HG03108 (cell line): Measurements from ENCODE around the gene MDP1.
A peak's percentile ranks its signal among the peaks of the same experiment; 100 is the strongest.

ENCODE experiments used
- ATAC-seq: cut with Tn5 transposase; IDR thresholded peaks from one replicate; pipeline ENCODE4 v1.9.1; 2021; ENCODE audit warnings: moderate library complexity; ENCODE audit not compliant: unreplicated experiment

The MDP1 gene

DNA sequence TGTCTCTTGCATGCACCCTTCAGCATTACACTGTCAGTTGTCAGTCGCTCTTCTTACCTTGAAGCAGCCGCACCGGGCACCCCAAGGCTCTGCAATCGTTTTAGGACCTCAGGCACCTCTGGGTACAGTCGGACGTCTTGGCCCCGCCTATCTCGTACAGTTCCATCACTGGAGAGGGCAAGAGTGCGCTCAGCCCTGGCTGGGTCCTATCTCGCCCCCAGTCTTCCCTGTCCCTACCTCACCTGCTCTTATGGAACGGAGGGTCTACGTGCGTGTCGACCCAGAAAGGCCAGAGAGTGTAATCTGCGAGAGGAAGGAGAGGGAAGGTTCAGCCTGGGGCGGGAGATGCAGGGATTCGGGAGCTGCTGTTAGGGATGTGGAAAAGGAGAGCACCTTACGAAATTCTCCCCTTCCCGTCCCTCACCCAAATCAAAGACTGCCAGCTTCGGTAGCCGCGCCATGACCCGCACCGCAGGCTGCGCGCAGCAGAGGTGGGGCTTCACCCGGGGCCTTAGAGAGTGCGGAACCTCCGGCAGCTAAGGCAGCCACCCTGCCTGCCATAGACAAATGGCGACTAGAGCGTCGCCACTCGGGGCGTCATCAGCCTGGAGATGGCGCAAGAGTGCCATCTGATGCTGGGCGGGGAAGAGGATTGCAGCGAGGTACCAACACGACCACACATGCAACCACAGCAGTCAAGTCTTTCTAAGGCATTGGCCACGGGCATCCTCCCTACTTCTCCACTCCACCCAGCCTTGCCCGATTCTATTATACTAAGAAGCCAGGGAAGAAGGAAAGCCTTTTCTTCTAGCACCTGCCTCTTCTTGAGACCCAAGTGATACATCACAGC is at the start of gene MDP1:
TSS of gene MDP1 (minus strand) at position 572 of the 850 bp plus-strand sequence. CDS start at position 461, 111 bp downstream.
- ATAC-seq, result peak; percentile 62

DNA sequence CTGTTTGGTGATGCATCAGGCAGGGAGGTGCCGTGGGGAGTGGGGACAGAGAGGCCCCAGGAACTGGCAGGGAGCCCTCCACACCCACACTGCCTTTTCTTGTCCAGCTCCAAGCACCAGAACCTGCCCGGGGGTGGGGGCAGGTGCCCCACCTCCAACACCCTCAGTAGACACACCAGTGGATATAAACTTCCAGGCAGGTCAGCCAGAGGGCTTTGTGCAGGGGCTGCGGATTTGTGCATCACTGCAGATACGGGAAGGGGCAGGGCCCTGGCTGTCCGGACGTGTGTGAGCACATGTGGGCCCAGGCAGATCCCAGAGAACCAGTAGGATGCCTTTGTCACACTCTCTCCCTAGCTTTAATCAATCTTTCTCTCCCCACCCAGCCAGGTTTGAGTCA is 48.4 kb upstream of the MDP1 start:
- ATAC-seq, result no peak

DNA sequence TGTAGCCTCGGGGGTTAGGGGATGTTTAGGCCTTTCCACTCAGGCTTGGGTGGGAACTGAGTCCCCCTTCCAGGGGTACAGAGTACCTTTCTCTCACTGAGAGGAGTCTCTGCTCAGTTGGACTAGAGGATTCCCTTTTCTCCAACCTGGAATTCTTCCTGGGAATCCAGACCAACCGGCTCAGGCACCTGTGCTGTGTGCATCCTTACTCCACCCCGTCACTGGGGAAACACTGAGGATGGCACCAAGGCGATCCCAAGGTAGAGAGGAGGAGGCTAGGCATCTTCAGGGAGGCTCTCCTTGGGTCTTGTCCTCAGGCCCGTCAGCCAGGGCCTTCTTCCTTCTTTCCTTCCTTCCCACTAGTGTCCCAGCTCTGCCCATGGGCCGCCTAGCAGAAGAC is 48.0 kb upstream of the MDP1 start:
- ATAC-seq, result no peak

DNA sequence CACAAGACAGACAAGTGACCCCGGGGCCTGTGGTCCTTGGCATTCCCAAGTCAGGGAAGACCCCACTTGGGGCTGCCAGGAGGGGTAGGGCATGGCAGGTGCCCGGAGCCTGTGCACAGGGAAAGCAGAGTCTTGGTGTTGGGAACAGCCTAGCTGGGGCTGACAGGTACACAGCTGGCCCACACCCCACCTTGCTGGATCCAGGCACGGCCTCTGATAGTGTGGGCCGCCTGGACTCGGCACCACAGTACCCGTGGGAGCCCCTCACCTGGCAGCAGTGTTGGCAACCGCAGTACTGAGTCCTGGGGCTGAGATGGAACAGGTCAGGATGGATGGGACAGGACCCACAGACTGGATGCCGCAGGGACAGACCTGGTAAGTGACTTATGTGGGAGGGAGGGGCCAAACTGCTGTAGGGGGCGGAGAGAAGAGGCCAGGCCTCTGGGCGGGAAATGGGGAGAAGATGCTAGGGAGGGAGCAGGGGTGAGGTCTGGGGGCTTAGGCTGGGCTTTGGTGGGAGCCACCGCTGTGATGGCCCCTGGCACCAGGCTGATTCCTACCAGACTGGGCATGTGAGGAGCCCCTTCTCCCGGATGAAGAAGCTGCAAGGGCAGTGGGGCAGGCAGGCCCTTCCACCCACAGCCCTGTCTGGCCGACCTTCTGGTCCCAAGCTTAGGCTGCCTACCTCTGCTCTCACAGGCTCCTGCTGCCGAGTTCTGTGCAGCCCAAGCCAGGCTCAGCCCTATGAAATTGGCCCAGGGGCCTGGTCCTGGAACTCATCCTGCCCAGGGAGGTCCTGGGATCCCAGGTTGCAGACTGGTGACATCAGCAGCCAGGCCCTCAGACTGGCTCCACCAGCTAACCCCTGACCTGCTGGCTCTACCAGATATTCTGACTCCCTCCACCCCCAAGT is 47.2 kb upstream of the MDP1 start, which contains the start of gene TGM1:
TSS of gene TGM1 (minus strand) at position 357 of the 913 bp plus-strand sequence. CDS start 825 bp downstream, outside the sequence.
- no peak for ATAC-seq

DNA sequence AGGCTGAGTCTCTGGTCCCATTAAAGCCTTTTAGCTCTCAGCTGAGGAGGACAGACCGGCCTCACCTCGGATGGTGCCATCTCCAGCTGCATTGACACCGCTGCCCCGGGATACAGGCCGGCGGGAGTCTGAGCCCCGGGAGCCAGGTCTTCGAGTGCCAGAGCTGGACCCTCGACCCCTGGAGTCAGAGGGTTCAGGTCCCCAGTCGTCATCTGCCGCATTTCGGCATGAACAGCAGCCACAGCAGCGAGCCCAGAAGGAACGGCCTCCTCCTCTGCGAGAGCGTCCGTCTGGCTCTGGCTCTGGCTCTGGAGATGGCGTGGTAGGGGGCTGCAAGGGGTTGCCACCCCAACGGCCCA is 46.1 kb upstream of the MDP1 start:
- no peak for ATAC-seq

DNA sequence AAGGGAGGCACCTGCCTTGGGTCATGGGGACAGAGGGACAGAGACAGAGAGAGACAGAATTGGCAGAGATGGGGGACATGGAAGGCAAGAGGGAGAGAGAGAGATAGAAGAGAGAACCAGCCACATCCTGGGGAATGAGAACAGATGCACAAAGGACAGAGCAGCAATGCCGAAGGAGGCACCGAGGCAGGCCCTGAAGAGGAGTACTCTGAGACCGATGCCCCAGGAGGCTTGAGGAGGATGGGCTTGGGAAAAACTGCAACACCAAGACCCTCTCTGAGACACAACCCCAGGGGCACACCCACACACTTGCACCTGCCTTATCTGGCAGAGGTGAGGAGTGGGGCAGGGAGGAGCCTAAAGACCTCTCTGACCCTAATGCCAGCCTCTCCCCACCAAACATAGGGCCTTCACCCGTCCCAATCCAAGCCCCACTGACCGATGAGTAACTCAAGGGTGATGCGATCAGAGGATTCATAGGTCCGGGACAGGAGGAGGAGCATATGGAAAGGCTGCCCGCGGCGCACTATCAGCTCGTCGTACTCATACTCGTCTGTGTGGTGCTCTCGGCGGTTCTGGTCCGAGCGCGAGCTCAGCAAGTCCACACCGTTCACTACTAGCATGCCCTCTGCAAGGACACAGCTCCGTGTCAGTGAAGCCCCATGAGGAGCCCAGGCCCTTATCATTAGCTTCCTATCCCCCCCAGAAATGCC is 45.5 kb upstream of the MDP1 start:
- ATAC-seq, result no peak

DNA sequence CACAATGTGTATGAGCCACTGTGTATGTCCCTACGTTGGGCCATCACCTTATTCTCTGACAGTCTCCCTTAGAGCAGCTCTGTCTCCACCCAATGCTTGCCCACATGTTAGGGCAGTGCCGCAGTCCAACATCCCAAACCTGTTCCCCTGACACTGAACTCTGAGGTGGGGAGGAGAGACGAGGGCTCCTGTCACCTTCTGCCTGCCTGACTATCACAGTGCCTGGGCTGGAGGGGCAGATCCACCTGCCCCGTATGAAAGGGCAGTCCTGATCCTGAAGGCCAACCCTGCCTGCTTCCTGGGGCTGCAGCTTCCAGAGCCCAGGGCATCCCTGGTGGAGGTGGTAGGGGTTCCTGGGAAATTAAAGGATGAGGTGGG is 44.9 kb upstream of the MDP1 start:
- ATAC-seq, result no peak

DNA sequence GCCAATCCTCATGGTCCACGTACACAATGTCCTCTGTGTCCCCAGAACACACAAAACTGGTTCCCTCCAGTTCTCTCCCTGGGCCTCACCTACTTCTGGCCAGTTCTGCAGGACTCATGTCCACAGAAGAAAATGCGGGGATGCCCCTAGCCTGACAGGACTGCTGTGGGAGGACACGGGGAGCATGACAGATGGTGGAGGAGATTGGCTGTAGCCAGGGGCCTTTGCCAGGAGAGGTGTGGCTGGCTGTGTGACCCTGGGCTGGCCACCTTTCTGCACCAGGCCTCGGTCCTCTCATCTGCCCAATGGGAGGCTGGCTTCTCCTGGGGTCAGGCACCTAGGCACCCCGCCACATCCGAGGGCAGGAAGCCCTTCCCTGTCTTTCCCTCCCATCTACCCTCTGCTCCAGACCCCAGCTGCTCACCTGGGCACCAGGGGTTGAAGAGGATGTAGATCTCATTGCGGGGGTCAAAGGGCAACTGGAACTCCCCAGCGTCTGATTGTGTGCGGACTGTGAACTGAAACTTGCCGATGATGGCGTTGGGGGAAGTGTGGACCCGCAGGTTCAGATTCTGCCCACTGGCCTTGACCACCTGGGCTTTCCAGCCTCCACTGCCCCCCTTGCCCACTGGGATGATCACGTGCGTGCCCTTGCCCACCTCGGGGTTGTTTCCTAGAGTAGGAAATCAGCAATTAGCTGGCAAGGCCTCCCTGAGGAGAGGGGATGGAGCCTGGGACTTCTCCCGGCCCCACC is 44.3 kb upstream of the MDP1 start:
- ATAC-seq, result no peak

DNA sequence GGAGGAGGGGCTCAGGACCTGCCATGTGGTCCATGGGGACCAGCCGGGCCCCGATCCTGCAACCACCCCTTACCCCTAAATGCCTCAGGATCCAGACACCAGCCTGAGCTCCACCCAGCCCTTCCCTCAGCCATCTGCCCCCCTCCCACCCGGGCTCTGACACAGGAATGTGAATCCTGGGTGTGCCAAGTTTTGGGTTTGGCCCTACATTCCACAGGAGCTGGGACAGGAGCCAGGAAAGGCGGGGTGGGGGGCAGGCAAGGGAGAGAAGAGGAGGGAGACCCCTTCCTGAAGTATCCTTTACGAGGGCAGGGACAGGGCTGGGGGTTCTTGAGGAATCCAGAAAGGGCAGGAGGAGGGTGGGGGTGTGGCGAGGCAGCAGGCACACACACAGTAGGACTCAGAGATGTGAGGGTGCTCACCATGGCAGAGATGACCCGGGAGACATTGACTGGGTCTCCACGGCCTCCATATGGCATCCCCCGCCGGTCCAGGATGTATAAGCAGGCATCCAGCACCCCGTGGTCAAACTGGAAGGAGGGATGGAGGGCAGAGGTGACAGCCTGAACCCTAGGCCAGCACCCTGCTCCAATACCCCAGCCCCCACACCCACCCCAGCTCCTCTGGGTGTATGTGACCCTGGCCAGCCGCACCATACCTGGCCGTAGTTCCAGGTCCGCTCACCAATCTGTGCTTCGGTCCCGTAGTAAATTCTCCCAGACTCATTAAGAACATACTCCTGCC is 43.6 kb upstream of the MDP1 start:
- ATAC-seq, result no peak

DNA sequence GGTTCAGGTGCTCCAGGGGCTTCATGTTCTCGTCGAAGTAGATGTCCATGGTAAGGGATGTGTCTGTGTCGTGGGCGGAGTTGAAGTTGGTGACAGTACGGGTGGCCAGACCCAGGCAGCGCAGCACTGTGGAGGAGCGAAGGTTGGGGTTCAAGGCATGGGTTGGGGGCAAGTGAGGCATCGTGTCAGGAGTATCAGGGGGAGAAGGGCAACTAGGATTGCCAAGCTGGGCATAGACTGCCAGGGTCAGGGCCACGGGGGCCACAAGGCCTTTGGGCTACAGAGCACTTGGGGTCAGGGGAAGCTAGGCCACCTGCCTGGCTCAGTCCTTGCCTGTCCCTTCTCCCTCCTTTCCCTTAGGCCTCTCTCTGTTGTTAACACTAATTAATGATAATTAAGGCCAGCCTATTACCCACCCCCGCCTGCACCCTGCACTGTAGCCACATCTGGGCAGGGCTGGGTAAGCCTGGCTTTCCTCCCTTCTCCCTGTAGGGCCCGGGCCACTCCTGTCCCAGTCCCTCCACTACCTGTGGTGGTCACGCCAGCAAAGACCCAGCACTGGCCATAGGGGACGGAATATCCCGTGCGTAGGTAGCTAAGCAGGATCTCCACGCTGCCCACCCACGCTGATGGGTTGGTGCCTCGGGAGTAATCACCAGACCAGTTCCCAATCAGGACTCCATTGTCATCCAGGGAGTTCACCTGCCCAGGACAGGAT is 42.8 kb upstream of the MDP1 start:
- no peak for ATAC-seq

DNA sequence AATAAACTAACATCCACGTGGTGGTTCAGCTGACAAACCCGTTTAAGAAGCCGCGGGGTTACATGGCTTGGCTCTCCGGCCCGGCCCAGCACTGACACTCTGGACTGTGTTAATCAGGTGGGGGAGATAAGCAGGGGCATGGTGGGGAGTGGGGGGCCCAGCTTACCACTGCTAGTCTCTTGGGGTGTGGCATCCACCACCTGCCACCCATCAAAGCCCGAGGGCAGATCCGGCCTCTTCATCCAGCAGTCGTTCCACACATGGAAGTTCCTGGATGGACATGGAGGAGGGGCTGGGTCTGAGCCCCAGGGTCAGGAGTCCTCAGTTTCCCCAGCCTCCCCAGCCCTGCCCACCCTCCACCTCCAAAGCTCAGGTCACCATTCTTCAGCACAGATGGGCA is 42.3 kb upstream of the MDP1 start:
- no peak for ATAC-seq

DNA sequence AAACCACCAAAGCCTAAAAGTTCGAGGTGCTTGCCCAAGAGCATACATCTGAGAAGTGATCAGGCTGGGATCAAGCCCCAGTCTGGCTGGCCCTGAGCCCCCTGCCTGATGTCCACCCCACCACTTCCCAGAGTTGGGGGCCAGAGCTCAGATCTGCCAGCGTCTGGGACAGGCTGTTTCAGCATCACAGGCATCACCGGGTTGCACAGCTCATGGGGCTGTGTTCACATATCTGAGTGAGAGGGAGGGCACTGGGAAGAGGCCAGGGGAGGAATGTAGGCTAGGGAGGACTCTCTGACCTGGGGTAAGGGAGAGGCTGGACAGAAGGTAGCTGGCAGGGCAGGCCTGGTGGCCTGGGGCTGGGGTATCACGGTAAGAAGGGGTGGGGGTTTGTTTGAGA is 41.1 kb upstream of the MDP1 start:
- no peak for ATAC-seq

DNA sequence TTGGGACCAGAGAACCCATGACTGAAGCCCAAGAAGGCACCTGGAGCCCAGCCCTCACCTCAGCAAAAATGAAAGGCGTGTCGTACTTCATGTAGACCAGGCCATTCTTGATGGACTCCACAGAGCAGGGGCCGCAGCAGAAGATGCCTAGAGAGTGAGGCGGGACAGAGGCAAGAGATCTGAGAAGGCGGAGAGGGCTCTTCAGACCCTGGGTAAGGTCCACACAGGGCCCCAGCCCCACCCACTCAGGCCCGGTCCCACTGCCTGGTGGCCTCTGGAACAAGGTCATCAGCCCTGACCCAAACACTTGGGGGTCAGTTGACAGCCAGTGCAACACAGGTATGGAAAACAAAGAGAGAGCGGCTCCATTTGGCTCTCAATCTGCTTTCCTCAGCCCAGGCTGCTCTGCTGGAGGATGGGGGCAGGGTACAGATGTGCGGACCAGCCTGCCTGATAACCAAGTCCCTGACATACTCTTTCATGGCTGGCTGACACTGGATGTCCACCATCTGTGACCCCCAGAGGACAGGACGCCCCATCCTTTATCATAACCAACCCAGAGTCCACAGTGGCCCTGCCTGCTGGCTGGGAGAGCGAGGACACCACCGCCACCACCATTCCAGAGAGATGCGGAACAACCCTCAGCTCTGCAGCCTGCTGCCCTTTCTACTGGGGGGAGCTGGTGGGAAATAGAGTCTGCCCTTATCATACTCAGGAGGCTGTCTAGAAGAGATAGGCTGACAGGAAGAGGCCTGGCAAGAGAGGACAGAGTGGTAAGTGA is 40.3 kb upstream of the MDP1 start:
- ATAC-seq, result no peak

DNA sequence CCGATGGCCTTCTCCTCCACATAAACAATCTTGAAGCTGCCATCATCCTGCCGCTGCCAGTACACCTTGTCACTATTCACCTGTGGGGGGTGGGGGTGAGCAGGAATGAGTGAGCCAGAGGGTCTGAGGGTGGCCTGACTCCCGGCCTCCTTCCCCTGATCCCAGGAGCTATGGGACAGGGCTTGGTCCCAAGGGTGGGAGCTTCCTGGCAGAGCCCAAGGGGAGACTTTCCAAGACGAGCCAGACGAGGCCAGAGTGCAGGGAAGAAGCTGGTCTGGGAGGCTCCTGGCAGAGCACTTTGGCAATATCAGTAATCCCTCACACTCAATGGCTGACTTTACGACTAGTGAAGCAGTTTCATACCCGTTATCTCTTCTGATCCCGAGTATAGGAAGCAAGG is 39.6 kb upstream of the MDP1 start:
- ATAC-seq, result no peak

DNA sequence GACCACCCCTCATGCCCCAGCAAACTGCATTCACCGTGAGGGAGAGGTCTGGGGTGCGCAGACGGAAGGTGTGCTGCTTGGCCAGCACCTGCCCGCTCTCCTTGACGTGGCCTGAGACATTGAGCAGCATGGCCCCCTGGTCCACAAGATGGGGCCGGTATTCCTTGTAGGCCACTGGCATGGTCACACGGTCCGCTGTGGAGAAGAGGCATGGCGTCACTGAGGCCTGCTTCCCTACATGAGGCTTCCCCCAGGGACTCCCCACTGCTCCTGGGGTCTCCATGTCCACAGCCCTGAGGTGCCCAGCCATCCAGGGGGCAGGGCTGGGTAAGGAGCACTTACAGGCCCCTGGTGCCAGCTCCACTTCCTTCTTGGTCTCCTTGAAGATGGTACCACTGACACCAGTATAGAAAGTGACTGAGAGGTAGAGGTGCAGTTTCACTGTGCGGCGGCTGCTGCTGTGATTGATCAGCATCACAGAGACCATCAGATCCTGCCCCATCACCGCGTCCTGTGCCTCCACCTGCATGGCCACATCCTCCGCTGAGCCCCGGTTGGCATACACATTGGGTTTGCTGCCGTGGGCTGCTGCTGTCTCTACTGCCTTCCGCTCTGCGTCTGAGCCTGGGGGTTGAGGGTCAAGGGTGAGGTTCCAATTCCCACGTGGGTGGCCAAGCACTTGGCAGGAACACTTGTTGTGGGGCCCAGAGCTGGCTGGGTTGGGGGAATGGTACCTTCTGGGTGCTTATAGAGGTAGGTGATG is 38.9 kb upstream of the MDP1 start:
- no peak for ATAC-seq

DNA sequence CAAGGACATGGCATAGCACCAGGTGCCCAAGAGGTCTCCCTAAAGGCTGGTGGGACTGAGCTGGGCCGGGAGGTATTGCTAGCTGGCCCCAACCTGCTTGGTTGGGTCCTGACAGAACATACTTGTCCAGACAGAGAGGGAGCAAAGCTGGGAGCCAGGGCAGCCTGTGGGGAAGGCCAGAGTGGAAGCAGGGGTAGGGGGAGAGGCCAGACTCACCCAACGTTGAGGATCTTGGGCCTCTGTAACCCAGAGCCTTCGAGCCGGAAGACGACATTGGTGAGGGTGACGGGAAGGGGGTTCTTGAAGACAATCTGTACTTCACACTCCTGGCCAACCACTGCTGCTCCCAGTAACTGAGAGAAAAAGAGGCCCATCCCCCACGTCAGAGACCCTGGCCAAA is 38.1 kb upstream of the MDP1 start:
- ATAC-seq, result no peak

DNA sequence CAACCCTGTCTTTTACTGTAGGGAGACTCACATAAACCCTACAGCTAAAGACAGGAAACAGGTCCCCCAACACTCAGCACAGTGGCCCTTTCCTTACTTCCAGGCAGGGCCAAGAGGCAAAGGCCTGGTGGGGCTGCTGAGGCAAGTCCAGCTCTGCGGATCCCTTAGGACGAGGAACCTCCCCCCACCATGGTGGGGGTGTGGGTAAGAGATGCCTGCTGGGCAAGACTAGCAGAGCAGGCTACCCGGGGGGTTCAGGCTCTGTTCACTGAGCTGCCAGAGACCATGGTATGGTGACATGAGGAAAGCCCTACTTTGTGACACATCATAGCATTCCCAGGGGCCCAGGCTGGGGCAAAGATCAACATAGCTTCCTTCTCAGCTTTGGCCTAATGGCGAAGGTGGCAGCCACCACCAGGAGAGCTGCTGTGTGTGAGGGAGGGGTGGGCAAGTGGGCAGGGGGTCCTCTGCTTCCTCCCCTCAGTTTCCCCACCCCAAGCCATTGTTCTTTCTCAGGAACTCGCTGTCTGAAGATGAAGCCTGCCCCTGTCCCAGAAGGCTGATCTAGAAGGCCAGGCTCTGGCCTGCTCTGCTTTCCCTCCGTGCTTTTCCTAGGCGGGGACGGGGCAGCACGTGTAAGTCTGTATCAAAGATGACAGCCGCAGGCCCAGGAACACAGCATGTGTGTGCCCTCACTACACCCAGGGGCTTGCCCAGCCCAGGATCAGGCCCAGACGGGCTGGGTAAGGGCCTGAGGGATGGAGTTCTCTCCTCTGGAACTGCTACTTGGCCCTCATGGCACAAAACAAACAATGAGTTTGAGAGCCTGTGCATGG is 36.6 kb upstream of the MDP1 start:
- no peak for ATAC-seq
